Fibroblast of pulmonary artery (primary cell): ENCODE results near the gene TRIM46.

Experiments used
- DNase-seq: peaks from one replicate; pipeline ENCODE4 v3.0.0-alpha.2; 2010; ENCODE audit warnings: low read depth
- H3K4me3 ChIP-seq: replicated peaks from 2 replicates; pipeline ENCODE4 v1.5.1; 2011; ENCODE audit warnings: low read depth, mild to moderate bottlenecking, control low read depth, low read length, moderate library complexity
- TF ChIP-seq, protein P1 (sequence below): IDR thresholded peaks from 2 replicates; pipeline ENCODE4 v1.5.1; 2011; ENCODE audit warnings: mild to moderate bottlenecking, control low read depth, low read length, inconsistent platforms; ENCODE audit errors: missing control alignments

Gene TRIM46

GRCh38 chr1:155175281-155175926, 1.8 kb downstream of the TRIM46 start:
- H3K4me3 ChIP-seq: peak overlapping the region; percentile 98
- no peak for DNase-seq
- TF ChIP-seq, protein P1, sequence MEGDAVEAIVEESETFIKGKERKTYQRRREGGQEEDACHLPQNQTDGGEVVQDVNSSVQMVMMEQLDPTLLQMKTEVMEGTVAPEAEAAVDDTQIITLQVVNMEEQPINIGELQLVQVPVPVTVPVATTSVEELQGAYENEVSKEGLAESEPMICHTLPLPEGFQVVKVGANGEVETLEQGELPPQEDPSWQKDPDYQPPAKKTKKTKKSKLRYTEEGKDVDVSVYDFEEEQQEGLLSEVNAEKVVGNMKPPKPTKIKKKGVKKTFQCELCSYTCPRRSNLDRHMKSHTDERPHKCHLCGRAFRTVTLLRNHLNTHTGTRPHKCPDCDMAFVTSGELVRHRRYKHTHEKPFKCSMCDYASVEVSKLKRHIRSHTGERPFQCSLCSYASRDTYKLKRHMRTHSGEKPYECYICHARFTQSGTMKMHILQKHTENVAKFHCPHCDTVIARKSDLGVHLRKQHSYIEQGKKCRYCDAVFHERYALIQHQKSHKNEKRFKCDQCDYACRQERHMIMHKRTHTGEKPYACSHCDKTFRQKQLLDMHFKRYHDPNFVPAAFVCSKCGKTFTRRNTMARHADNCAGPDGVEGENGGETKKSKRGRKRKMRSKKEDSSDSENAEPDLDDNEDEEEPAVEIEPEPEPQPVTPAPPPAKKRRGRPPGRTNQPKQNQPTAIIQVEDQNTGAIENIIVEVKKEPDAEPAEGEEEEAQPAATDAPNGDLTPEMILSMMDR: no peak

GRCh38 chr1:155175927-155176371, 2.3 kb downstream of the TRIM46 start:
- TF ChIP-seq, protein P1: no peak

DNA sequence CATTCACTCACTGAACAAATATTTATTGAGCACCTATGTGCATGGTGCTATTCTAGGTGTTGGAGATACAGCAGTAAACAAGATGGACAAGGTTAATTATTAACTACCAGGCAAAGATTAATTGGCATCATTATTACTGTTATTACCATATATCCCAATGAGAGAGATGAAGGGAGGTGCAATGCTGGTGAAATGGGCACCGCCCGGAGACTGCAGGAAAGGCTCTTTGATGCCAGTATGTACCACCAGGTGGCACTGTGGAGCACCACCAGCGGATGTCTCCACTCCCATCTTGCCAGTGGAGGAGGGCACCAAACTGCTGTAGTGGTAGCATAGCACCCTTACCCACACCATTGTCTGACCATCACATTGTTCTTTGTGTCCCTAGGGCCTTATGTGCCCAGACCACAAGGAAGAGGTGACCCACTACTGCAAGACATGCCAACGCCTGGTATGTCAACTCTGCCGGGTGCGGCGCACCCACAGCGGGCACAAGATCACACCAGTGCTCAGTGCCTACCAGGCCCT, 3.0 kb downstream of the TRIM46 start:
- peak; percentile 78 for DNase-seq
- TF ChIP-seq, protein P1: peak; percentile 98
- H3K4me3 ChIP-seq: no peak overlapping the region

More at GRCh38 chr1:155175927-155176371, 2.3 kb downstream of the TRIM46 start:
- DNase-seq: no peak
- no peak overlapping the region for H3K4me3 ChIP-seq

DNA sequence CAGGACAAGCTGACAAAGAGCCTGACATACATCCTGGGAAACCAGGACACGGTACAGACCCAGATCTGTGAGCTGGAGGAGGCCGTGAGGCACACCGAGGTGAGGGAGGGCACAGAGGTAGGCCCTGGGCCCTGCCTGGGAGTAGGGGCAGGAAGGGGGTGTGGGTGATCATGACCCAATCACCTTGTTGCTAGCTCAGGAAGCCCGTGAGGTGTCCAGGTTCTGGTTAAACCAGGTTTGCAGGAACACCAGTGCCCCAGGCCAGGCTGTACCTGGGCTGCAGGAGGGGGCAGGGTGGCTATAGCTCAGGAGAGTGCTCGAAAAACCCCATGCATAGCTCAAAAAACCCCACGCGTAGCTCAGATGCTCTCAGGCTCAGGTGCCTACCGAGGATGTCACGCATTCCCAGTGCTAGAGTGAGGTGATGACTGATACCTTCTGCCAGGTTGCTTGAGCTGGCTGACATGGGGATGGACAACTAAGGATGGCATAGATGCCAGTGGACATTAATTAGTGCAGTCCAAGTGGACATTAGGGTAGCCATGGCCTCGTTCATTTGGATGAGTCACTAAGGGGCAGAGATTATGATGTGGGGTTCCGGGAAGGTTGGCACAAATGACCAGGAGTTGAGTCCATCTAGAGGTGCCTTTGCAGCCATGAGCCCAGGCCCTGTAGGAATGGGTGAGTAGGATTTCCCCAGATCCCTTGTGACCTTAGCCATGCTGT, 3.7 kb downstream of the TRIM46 start:
- H3K4me3 ChIP-seq: no peak overlapping the region
- no peak for DNase-seq
- TF ChIP-seq, protein P1: no peak

- no peak overlapping the region for H3K4me3 ChIP-seq
- no peak for DNase-seq
- TF ChIP-seq, protein P1: no peak
Observed at GRCh38 chr1:155177918-155178281, 4.3 kb downstream of the TRIM46 start.

GRCh38 chr1:155178441-155179111, 4.9 kb downstream of the TRIM46 start:
- TF ChIP-seq, protein P1: no peak
- no peak overlapping the region for H3K4me3 ChIP-seq
- DNase-seq: no peak
